Hematopoietic multipotent progenitor cell treated with erythropoietin and hydrocortisone succinate and interleukin-3 and kit ligand, for 4 days (in vitro differentiated cells): ENCODE data around the gene ARRB2.
"Not testable (repeated sequence)": the region's sequence is repeated elsewhere in the genome, so short reads cannot be mapped to it uniquely, and the experiment has no call there.

Experiments
- DNase-seq: peaks from one replicate; pipeline ENCODE4 v3.0.0-alpha.2; 2015

The ARRB2 gene

DNA sequence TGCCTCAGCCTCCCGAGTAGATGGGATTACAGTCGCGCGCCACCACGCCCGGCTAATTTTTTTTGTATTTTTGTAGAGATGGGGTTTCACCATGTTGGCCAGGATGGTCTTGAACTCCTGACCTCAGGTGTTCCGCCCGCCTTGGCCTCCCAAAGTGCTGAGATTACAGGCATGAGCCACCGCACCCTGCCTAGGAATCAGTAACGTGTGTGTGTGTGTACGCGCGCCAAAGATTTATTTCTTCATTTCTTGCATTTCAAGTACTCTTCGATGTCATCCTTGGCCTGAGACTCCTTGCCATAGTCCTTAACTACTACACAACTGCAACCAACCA, 5.9 kb upstream of the ARRB2 start:
- DNase-seq, result not testable (repeated sequence)

DNA sequence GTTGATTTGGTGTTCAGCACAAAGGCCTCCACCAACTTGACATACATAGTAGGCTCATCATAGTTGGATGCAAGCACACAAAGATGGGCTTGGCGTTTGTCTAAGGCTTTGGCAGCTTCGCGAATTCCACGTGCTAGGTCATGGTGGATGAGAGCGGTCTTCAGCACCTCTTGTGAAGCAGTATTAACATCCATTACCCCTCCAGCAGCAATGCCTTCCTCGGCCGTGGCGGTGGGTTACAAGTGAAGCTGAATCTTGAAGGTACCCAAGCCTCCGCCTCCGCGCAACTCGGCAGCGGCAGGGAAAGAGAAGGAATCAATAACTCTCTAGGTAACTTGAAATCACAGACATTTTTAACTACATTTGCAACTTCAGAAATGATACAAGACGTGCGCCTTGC, 5.4 kb upstream of the ARRB2 start:
- no peak for DNase-seq

DNA sequence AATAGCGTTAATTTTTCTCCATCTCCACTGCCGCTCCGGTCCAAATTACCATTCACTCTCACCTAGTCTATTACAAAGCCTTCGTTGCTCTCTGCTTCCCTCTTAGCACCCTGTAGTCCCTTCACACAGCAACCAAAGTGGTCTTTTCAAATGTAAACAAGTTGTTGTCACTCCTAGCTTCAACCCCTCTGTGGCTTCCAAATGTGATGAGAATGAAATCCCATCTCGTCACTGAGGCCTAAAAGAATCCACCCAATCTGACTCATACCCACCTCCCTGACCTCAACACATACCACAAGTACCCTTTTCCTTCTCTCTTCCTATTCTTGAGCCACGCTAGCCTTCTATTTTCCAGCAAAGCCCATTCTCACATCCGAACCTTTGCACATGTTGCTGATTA, 4.3 kb upstream of the ARRB2 start:
- DNase-seq, result no peak

DNA sequence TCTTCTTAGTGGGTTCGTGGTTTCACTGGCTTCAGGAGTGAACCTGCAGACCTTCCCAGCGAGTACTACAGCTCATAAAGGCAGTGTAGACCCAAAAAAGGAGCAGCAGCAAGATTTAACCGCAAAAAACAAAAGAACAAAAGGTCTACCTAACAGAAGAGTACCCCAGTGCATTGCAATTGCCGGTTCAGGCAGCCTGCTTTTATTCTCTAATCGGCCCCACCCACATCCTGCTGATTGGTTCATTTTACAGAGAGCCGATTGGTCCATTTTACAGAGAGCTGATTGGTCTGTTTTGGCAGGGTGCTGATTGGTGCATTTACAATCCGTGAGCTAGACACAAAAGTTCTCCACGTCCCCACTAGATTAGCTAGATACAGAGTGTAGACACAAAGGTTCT, 2.0 kb upstream of the ARRB2 start:
- DNase-seq, result peak; percentile 79

DNA sequence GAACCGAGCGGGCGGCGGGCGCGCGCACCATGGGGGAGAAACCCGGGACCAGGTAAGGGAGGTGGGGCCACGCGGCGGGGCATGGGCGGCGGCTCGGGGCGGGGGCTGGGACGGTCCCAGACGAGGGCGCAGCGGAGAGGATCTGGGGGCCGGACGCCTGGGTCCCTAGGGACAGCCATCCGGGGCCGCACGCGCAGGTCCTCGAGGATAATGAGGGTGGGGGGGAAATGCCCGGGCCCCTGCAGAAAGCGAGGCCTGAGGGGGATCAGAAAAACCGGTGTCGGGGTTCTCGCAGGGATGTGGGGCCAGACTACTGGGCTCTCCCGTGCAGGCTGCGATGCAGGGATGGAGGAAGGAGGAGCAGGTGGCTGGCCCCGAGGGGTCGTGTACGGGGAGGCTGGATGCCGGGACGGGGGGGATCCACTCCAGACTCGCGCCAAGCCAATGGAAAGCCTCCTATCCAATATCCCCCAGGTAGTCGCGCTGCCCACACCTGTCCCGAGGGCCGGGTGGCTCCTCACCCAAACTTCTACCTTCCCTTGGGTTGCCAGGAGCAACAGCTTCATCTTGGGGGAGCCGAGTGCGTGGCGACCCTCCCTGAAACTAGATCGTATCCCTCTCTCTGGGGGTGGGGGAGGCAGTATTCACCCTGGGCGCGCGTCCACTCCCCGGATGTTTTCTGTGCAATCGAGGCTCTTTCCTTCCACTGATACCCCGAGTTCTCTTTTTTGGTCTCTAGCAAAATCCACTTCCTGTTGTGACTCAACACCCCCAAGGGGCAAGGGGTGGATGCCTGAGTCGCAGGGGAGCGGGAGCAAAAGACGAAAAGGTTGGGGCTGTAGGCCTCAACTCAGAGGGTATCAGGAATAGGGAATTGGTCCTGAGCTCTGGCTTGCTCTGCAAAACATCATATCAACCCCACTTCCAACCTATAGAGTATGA, 532 bp downstream of the ARRB2 start:
- DNase-seq, result peak; percentile 69

DNA sequence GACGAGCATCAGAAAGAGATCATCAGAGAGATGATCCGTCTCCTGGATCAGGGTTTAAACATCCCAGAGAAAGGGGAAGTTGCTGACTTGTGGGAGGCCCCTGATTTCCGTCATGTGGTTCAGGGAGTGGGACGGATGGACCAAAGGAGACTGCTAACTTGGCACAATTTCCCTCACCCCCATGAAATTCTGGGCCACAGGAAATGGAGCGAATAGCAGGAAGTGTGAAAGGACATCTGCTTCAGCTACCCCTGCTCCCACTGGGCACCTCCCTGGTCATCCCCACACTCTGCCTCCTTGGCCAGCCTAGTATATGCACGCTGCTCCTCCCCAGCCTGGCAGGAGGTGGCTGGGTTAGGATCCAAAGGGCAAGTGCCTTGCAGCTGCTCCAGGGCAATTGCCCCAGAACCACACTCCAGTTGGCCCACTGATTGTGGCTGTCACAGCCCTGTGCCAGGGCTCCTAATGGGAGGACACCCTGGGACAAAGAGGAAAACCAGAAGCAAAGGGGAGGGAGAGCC, 1.3 kb downstream of the ARRB2 start:
- DNase-seq, result peak; percentile 86

DNA sequence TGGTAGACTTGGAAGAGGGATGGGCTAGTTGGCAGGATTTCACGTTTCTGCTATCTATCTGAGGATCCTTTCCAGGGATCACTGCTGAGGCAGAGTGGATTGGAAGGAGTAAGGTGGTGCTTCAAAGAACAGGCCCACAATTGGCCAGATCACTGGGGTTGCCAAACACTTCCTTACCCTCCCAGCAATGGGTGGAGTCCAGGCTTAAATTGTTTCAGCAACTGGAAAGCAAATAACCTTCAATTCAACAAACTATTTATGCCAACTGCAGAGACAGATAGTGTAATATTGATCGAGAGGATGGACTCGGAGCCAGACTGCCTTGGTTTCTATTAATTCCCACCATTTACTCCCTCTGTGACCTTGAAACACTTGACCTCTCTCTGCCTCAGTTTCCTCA, 2.1 kb downstream of the ARRB2 start:
- DNase-seq, result peak; percentile 52

DNA sequence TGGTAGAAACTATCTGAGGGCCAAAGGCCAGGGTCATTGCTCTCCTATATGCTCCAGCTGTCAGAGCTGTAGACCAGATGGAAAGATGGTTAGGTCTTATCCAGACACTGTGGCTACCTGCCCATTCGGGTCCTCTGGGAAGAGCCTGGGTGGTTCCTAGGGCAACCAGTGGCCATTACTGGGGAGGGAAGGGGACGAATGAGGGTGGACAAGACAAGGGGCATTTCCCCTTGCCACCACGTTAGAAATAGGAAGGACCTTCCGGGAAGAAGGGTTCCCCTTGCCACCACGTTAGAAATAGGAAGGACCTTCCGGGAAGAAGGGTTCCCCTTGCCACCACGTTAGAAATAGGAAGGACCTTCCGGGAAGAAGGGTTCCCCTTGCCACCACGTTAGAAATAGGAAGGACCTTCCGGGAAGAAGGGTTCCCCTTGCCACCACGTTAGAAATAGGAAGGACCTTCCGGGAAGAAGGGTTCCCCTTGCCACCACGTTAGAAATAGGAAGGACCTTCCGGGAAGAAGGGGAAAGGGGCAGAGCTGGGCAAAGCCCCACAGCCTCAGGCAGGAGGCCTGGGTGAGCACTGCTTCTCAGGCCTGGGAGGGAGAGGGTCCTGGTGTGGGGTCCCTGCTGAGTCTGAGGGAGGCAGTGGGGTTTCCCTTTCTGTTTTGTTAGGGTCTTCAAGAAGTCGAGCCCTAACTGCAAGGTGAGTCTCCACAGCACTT, 4.1 kb downstream of the ARRB2 start:
- not testable (repeated sequence) for DNase-seq

DNA sequence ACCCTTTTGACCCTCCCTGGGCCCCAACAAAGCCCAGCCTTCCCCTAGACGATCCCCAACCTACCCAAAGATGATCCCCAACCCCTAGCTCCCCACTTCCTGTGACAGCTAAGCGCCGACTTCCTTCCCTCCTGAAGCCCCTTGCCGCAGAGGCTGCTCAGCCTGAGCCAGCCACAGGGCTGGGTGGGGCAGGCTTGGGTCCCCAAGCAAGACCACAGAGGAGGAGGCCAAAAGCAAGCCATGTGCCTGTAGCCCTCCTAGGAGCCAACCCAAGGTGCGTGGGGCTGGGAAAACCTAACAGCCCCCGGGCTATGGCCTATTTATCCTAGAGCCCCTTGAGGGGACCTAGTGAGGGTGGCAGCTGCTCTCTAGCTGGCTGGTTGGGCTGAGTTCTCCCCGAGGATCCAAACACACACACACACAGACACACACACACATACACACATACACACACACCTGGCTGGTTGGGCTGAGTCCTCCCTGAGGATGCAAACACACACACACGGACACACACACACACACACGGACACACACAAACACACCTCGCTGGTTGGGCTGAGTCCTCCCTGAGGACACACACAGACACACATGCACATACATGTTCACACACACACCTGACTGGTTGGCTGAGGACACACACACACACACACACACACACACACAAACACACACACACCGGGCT, 4.8 kb downstream of the ARRB2 start:
- peak; percentile 81 for DNase-seq

DNA sequence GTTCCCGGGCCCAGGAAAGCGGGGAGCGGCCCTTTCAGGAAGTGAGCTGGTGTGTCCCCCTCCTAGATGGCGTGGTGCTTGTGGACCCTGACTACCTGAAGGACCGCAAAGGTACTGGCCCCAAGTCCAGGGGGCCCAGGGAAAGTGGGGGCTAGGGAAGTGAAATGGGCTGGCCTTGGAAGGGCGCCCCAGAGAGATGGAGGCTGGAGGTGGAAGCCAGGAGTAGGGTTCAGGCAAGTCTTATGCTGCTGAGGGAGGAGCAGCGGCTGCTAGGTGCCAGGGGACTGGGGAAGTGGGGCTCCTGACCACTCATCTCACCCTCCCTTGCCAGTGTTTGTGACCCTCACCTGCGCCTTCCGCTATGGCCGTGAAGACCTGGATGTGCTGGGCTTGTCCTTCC, 5.6 kb downstream of the ARRB2 start:
- no peak for DNase-seq

DNA sequence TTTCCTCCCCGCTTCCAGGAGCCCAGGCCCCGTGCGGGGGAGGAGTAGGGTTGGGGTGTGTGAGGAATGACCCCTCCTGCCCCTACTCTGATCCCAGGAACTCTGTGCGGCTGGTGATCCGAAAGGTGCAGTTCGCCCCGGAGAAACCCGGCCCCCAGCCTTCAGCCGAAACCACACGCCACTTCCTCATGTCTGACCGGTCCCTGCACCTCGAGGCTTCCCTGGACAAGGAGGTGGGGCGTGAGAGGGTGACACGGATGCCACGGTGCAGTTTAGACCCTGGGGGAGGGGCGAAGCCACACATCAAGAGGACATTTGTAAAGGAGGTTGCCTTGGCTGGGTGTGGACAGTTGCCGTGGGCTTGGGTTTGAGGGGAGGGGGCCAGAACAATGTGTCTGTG, 7.4 kb downstream of the ARRB2 start:
- no peak for DNase-seq

DNA sequence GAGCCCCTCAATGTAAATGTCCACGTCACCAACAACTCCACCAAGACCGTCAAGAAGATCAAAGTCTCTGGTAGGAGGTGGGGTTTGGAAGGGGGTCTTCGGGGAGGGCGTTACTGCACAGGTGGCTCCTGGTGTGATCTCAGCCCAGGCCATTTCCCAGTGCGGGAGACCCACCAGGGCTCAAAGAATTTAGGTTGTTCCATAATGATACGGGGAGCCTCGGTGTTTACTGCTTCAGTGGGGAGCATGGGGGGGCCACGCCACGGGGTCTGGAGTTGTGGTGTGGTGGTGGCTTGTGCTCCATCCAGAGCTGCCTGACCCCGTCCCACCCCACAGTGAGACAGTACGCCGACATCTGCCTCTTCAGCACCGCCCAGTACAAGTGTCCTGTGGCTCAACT, 7.8 kb downstream of the ARRB2 start:
- no peak for DNase-seq

DNA sequence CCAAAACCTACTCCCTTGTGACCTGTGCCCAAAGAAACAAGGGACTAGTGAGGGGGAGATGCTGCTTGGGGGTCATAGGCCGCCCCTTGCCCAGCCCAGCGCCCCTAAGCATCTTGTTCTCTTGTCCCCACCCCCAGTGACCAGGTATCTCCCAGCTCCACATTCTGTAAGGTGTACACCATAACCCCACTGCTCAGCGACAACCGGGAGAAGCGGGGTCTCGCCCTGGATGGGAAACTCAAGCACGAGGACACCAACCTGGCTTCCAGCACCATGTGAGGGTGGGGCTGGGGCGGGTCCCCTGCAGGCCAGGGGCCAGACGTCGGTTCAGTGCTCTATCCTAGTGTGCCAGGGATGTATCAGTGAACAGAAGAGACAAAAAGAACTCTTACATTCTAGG, 8.7 kb downstream of the ARRB2 start:
- no peak for DNase-seq

DNA sequence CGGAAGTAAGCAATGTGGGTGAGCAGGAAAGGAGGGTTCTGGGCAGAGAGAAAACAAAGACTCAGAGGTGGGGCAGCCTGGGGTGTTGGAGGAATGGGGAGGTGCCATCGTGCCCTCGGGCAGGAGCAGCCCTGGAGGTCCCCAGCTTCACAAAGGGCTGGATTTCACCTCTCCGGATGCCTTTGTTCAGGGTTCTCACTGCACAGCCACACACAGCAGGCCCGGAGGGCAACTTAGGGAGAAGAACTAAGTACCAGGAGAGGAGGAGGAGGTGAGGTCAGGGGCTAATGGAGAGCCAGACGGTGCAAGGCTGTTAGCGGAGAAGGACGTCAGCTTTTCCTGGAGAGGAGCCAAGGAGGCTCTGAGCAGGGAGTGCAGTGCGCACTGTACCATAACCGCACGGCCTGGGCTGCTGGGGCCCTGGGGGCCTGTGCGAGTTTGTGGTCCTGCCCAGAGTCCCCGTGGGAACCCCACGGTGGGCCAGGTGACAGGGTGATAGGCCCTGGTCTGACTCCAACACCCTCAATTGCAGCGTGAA, 9.3 kb downstream of the ARRB2 start:
- DNase-seq, result no peak

DNA sequence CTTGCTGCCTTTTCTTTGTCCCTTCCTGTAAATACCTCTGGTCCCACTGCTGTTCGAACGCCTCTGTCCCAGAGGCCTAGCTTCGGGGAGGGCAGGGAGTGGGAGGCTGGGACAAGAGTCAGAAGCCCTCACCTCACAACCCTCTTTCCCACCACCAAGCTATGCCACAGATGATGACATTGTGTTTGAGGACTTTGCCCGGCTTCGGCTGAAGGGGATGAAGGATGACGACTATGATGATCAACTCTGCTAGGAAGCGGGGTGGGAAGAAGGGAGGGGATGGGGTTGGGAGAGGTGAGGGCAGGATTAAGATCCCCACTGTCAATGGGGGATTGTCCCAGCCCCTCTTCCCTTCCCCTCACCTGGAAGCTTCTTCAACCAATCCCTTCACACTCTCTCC, 10.4 kb downstream of the ARRB2 start:
- no peak for DNase-seq

DNA sequence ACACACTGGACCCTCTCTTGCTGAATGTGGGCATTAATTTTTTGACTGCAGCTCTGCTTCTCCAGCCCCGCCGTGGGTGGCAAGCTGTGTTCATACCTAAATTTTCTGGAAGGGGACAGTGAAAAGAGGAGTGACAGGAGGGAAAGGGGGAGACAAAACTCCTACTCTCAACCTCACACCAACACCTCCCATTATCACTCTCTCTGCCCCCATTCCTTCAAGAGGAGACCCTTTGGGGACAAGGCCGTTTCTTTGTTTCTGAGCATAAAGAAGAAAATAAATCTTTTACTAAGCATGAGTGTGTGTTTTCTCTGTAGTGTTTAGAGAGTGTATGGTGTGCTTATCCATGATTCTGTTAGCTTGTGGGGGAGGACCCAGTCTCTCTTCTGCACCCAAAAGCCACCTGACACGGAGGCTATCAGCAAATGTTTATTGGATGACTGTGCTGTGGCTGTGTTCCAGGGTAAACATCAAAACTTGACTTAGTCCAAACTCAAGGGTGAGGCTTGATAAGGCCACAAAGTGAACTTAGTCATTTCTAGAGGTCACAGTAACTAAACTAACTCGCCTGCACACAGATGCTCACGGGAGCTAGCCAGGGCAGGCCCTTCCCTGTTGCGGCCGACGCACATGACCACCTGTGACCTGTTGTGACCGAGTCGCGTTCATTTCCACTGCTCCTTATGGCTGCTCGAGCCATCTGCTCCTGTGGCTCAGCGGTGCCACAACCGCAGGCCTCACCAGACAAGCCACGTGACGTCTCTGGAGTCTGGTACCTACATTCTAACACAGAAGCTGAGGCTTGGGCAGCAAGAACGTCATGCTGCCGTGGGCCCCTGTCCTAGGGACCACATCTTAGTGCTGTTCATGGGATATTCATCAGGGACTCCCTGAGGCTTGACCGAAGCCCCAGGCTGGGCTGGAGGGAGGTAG, 11.0 kb downstream of the ARRB2 start:
- DNase-seq, result peak; percentile 68

DNA sequence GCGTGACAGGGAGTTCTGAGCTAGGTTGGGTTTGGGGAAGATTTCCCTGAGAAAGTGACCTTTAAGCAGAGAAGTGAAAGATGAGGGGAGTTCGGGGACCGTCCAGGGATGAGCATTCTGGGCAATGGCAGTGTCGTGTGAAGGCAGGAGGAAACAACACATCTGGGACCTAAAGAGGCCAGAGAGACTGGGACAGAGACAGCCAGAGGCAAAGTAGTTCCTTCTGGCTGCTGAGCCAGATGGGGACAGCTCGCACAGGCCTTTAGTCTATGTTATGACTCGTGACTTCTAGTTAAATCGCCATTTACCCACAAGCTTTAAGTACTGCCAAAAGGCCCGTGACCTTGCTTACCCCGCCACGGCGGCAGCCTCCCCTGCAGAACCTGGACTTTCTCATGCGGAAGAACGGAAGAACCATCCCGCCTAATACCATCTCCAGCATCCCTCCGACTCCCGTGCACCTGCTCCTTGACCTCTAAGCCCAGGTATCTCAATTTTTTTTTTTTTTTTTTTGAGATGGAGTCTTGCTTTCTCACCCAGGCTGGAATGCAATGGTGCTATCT, 12.3 kb downstream of the ARRB2 start:
- no peak for DNase-seq

DNA sequence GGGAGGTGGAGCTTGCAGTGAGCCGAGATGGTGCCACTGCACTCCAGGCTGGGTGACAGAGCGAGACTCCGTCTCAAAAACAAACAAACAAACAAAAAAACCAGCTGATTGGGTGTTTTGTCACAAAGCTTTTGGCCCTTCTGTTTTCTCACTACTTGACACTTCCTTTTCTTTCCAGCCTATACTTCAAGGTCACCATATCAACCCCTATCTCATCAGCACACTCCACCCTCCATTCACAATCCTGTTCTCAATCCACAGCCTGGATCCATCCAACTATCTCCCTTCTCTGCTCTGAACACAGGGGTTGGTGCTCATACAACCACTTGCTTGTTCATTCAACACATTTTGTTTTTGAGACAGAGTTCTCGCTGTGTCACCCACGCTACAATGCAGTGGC, 14.2 kb downstream of the ARRB2 start:
- DNase-seq, result peak; percentile 41

DNA sequence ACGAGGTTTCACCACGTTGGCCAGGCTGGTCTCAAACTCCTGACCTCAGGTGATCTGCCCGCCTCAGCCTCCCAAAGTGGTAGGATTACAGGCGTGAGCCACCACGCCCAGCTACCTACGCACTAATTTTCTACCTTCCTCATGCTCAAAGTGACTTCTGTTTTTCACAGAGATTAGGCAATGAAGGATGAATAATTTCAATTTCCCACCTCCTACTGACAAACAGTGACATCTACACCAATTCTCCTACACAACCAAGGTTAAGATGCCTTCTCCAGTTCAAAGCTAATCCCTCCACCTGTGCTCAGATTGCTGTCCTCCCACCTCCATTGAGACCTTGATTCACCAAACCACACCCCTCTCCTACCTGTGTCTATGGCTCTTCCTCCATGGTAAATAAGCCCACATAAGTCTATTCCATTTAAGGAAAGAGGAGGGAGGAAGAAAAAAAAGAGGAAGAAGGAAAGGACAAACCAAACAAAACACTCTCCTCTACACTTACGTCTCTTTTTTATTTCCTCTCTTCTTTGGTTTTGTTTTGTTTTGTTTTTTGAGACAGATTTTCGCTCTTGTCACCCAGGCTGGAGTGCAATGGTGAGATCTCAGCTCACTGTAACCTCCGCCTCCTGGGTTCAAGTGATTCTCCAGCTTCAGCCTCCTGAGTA, 15.3 kb downstream of the ARRB2 start:
- DNase-seq, result no peak

DNA sequence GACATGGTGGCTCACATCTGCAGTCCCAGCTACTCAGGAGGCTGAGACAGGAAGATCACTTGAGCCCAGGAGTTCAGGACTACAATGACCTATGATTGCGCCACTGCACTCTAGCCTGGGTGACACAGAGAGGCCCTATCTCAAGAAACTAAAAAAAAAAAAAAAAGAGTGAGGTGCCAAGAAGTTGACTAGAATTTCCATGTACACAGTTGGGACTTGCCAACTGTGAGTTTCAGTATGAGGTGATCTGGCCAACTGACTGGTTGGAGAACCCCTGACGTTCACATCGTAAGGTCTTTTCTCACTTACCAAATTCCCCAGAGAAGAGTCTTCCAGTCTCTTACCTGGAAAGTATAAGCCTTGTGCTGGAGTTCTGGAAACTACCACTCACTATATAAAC, 17.7 kb downstream of the ARRB2 start:
- no peak for DNase-seq

DNA sequence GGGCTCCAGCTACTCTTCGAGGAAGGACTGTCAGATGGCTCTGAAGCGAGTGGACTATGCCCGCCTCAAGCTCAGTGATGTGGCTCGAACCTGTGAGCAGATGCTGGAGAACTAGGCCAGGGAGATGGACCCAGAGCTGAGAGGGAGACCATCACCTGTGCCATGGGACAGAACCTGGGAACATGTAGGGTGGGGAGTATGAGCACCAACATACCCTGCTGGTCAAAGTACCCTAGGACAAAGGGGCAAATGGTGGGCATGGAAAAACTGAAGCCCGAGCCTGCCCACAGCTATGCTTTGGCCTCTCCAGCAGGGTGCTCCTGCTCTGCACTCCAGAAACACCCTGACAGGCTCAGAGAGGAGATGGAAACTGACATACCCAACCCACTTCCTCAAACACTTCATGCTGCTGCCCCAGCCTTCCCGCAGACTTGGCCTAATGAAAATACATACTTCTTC, 22.7 kb downstream of the ARRB2 start:
- DNase-seq, result peak; percentile 91
